Measurements from ENCODE around the gene MSI1. TPM values are rescaled to one million over a fixed set of nuclear protein-coding genes. Genes with fewer than 3 reads are reported as not detected.

The MSI1 gene
- total and polyA plus RNA-seq, 2 of the 13 experiments (the other 11 are each of a cell fraction or from before 2014, with no cell fraction given): 0.09 to 0.46 TPM

GRCh38 chr12:120346031-120346430 lies 22.9 kb downstream of the MSI1 start:
- TF ChIP-seq ATF7-NPFF (CRISPR knock-in tag; IDR thresholded peaks at IDR 0.05; ENCODE audit: low read depth) (no peak), ISL2 (CRISPR knock-in tag; IDR thresholded peaks at IDR 0.05) (no peak), PATZ1 (CRISPR knock-in tag; IDR thresholded peaks at IDR 0.05) (no peak)
- Histone ChIP-seq H3K4me1 (ENCODE audit: insufficient read depth, low read length) (peaks cover 31% of the 10 kb centered on the region), H3K36me3 (replicated peaks in 1 of 2; ENCODE audit: control insufficient read depth in 1 of 2, insufficient read depth in 2 of 2, low read length in 2 of 2) (no peaks in the 10 kb centered on the region), H3K9ac (ENCODE audit: insufficient read depth, low read depth, low read length) (no peak overlapping the region), H3K27ac (ENCODE audit: extremely low read length, insufficient read depth, low read length) (no peak overlapping the region), H3K9me3 (ENCODE audit: low read length) (no peaks in the 10 kb centered on the region), H2AFZ (ENCODE audit: low read length) (no peak overlapping the region), H3K4me3 (replicated peaks in 1 of 3; ENCODE audit: insufficient read depth in 1 of 3, low read depth in 2 of 3, low read length in 3 of 3) (no peak overlapping the region), H3K4me2 (ENCODE audit: low read depth, low read length) (no peak overlapping the region), H3K27me3 (ENCODE audit: control insufficient read depth in 1 of 2, insufficient read depth in 2 of 2, low read length in 2 of 2) (no peaks in the 10 kb centered on the region), H3K79me2 (ENCODE audit: insufficient read depth, low read length) (no peaks in the 10 kb centered on the region), H4K20me1 (ENCODE audit: insufficient read depth, low read length) (no peaks in the 10 kb centered on the region)
- FAIRE-seq: no peak
- WGBS (ENCODE audit: low lambda C conversion rate): 71% methylated on average over 11 of the region's 15 CpGs
- in situ Hi-C loops (cut with HindIII; ENCODE audit: extremely low pct_ligation_motif_present, low pct_unique_long_range_greater_than_20kb) (no loop called here), intact Hi-C loops (cut with micrococcal nuclease; ENCODE audit: unreplicated experiment) (no loop called here)
- no peak for ATAC-seq
- BruUV-seq (replicated peaks): no TSS peak
- no peak for DNase-seq (ENCODE audit: low spot score)
- CTCF ChIA-PET (ENCODE audit: low intra/inter-chr PET ratio, low total read pairs): no interaction called here
- POLR2A ChIA-PET: no interaction called here

- Histone ChIP-seq H3K36me3 (replicated peaks in 1 of 2; ENCODE audit: control insufficient read depth in 1 of 2, insufficient read depth in 2 of 2, low read length in 2 of 2) (no peaks in the 10 kb centered on the region), H3K4me2 (ENCODE audit: low read depth, low read length) (no peak overlapping the region), H3K9ac (ENCODE audit: insufficient read depth, low read depth, low read length) (no peak overlapping the region), H3K4me3 (replicated peaks in 1 of 3; ENCODE audit: insufficient read depth in 1 of 3, low read depth in 2 of 3, low read length in 3 of 3) (no peak overlapping the region), H3K79me2 (ENCODE audit: insufficient read depth, low read length) (no peaks in the 10 kb centered on the region), H3K9me3 (ENCODE audit: low read length) (no peaks in the 10 kb centered on the region), H2AFZ (ENCODE audit: low read length) (no peak overlapping the region), H3K4me1 (ENCODE audit: insufficient read depth, low read length) (peaks cover 34% of the 10 kb centered on the region), H4K20me1 (ENCODE audit: insufficient read depth, low read length) (no peaks in the 10 kb centered on the region), H3K27ac (ENCODE audit: extremely low read length, insufficient read depth, low read length) (no peak overlapping the region), H3K27me3 (ENCODE audit: control insufficient read depth in 1 of 2, insufficient read depth in 2 of 2, low read length in 2 of 2) (no peaks in the 10 kb centered on the region)
- ATAC-seq (no peak), FAIRE-seq (no peak), DNase-seq (ENCODE audit: low spot score) (no peak)
- in situ Hi-C loops (cut with HindIII; ENCODE audit: extremely low pct_ligation_motif_present, low pct_unique_long_range_greater_than_20kb): no loop called here
- ChIA-PET POLR2A (no interaction called here), CTCF (ENCODE audit: low intra/inter-chr PET ratio, low total read pairs) (no interaction called here)
- no TSS peak for BruUV-seq (replicated peaks)
- 48% methylated on average over 8 of the region's 8 CpGs for WGBS (ENCODE audit: low lambda C conversion rate)
- intact Hi-C loops (cut with micrococcal nuclease; ENCODE audit: unreplicated experiment): no loop called here
- TF ChIP-seq ARID4A (CRISPR knock-in tag; IDR thresholded peaks at IDR 0.05; ENCODE audit: borderline replicate concordance): no peak
- no peak for TF ChIP-seq SMAD3 (CRISPR knock-in tag; IDR thresholded peaks at IDR 0.05)
- no peak for TF ChIP-seq ZNF724P (CRISPR knock-in tag; IDR thresholded peaks at IDR 0.05; ENCODE audit: borderline replicate concordance)
- TF ChIP-seq USF2 (IDR thresholded peaks at IDR 0.05; ENCODE audit: low read depth, low read length): no peak
- no peak for TF ChIP-seq USF2 (CRISPR knock-in tag; IDR thresholded peaks at IDR 0.05; ENCODE audit: borderline replicate concordance)
Observed at GRCh38 chr12:120343692-120344091, 25.3 kb downstream of the MSI1 start.
